ENCODE data around the gene CORO7. TPM values are rescaled to one million over a fixed set of nuclear protein-coding genes. Genes with fewer than 3 reads are reported as not detected.

The CORO7 gene
- total and polyA plus RNA-seq, 9 of the 15 experiments (the other 6 are each of a cell fraction or from before 2014, with no cell fraction given) = 0.45 to 77.2 (median 18.7) TPM

DNA sequence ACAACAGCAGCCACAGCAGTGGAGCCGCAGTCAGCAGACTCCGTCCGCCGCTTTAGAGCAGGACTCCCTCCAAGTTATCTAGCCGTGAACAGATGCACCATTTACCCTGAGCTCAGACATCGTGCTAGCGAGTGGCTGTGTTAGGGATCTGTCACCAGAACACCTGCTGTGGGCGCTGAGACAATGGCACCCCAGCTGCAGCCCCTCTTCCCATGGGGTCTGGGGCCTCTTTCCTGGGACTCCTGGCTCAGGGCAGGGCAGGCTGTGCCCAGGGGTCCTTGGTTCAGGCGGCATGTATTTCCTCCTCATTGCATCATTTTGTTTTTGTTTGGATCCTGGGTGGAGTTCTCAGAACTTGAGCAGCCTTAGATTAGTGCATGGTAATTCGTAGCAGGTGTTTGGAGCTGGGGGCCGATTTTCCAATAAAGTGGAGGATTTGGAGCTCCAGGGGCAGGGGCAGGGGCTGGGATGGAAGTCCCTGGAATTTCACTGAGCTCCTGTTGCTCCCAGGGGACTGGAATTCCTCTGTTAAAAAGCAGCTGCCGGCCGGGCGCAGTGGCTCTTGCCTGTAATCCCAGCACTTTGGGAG lies 34.6 kb upstream of the CORO7 start (continued):
- TF ChIP-seq PRPF4 (IDR thresholded peaks at IDR 0.05; ENCODE audit: insufficient read depth, low read depth, low read length, poor library complexity, severe bottlenecking) (no peak), ZNF174 (CRISPR knock-in tag; IDR thresholded peaks at IDR 0.05) (no peak), FOXK1 (CRISPR knock-in tag; IDR thresholded peaks at IDR 0.05; ENCODE audit: borderline replicate concordance) (no peak), RFX1 (IDR thresholded peaks at IDR 0.05) (no peak), FOXA3 (CRISPR knock-in tag; conservative IDR thresholded peaks at IDR 0.05 in 1 of 2, IDR thresholded peaks at IDR 0.05 in 1 of 2) (no peak), NR2C2 (CRISPR knock-in tag; IDR thresholded peaks at IDR 0.05) (no peak), NR2C2 (tag; IDR thresholded peaks at IDR 0.05) (peak; percentile 69; the same call in 1 of the 2 replicates), NBN (IDR thresholded peaks at IDR 0.05; ENCODE audit: low read depth) (no peak)
- TF ChIP-seq, protein P1, sequence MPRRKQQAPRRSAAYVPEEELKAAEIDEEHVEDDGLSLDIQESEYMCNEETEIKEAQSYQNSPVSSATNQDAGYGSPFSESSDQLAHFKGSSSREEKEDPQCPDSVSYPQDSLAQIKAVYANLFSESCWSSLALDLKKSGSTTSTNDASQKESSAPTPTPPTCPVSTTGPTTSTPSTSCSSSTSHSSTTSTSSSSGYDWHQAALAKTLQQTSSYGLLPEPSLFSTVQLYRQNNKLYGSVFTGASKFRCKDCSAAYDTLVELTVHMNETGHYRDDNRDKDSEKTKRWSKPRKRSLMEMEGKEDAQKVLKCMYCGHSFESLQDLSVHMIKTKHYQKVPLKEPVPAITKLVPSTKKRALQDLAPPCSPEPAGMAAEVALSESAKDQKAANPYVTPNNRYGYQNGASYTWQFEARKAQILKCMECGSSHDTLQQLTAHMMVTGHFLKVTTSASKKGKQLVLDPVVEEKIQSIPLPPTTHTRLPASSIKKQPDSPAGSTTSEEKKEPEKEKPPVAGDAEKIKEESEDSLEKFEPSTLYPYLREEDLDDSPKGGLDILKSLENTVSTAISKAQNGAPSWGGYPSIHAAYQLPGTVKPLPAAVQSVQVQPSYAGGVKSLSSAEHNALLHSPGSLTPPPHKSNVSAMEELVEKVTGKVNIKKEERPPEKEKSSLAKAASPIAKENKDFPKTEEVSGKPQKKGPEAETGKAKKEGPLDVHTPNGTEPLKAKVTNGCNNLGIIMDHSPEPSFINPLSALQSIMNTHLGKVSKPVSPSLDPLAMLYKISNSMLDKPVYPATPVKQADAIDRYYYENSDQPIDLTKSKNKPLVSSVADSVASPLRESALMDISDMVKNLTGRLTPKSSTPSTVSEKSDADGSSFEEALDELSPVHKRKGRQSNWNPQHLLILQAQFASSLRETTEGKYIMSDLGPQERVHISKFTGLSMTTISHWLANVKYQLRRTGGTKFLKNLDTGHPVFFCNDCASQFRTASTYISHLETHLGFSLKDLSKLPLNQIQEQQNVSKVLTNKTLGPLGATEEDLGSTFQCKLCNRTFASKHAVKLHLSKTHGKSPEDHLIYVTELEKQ (CRISPR knock-in tag; IDR thresholded peaks at IDR 0.05) = peak; percentile 79
- TF ChIP-seq, protein P2, sequence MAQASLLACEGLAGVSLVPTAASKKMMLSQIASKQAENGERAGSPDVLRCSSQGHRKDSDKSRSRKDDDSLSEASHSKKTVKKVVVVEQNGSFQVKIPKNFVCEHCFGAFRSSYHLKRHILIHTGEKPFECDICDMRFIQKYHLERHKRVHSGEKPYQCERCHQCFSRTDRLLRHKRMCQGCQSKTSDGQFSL (CRISPR knock-in tag; IDR thresholded peaks at IDR 0.05) = no peak
- TF ChIP-seq, protein P2 (tag; IDR thresholded peaks at IDR 0.05) = peak in 1 of 2 experiments; percentile 74; a peak in 1 of 4 replicates
- TF ChIP-seq, protein P3, sequence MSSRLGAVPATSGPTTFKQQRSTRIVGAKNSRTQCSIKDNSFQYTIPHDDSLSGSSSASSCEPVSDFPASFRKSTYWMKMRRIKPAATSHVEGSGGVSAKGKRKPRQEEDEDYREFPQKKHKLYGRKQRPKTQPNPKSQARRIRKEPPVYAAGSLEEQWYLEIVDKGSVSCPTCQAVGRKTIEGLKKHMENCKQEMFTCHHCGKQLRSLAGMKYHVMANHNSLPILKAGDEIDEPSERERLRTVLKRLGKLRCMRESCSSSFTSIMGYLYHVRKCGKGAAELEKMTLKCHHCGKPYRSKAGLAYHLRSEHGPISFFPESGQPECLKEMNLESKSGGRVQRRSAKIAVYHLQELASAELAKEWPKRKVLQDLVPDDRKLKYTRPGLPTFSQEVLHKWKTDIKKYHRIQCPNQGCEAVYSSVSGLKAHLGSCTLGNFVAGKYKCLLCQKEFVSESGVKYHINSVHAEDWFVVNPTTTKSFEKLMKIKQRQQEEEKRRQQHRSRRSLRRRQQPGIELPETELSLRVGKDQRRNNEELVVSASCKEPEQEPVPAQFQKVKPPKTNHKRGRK (tag; IDR thresholded peaks at IDR 0.05) = no peak
- TF ChIP-seq, protein P4, sequence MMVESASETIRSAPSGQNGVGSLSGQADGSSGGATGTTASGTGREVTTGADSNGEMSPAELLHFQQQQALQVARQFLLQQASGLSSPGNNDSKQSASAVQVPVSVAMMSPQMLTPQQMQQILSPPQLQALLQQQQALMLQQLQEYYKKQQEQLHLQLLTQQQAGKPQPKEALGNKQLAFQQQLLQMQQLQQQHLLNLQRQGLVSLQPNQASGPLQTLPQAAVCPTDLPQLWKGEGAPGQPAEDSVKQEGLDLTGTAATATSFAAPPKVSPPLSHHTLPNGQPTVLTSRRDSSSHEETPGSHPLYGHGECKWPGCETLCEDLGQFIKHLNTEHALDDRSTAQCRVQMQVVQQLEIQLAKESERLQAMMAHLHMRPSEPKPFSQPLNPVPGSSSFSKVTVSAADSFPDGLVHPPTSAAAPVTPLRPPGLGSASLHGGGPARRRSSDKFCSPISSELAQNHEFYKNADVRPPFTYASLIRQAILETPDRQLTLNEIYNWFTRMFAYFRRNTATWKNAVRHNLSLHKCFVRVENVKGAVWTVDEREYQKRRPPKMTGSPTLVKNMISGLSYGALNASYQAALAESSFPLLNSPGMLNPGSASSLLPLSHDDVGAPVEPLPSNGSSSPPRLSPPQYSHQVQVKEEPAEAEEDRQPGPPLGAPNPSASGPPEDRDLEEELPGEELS (CRISPR knock-in tag; IDR thresholded peaks at IDR 0.05; ENCODE audit: borderline replicate concordance) = no peak
- TF ChIP-seq, protein P5, sequence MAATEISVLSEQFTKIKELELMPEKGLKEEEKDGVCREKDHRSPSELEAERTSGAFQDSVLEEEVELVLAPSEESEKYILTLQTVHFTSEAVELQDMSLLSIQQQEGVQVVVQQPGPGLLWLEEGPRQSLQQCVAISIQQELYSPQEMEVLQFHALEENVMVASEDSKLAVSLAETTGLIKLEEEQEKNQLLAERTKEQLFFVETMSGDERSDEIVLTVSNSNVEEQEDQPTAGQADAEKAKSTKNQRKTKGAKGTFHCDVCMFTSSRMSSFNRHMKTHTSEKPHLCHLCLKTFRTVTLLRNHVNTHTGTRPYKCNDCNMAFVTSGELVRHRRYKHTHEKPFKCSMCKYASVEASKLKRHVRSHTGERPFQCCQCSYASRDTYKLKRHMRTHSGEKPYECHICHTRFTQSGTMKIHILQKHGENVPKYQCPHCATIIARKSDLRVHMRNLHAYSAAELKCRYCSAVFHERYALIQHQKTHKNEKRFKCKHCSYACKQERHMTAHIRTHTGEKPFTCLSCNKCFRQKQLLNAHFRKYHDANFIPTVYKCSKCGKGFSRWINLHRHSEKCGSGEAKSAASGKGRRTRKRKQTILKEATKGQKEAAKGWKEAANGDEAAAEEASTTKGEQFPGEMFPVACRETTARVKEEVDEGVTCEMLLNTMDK (IDR thresholded peaks at IDR 0.05; ENCODE audit: borderline replicate concordance, insufficient read depth, low read depth, low read length, poor library complexity, severe bottlenecking) = no peak

All from K562 (cell line).